ENCODE measurements around the gene CCDC88B.

- TF ChIP-seq CTCF (IDR thresholded peaks at IDR 0.05 in 2 of 3, conservative IDR thresholded peaks at IDR 0.05 in 1 of 3; ENCODE audit: borderline replicate concordance in 1 of 3, insufficient read depth in 1 of 3, low read depth in 2 of 3, low read length in 2 of 3) (no peak), EZH2 (IDR thresholded peaks at IDR 0.05) (no peak), POLR2AphosphoS5 (IDR thresholded peaks at IDR 0.05; ENCODE audit: low read depth, low read length) (no peak), JUND (IDR thresholded peaks at IDR 0.05) (no peak), ELF1 (IDR thresholded peaks at IDR 0.05; ENCODE audit: borderline replicate concordance, low read depth) (no peak), POLR2A (IDR thresholded peaks at IDR 0.05; ENCODE audit: borderline replicate concordance, extremely low read depth, insufficient read depth, insufficient read length) (no peak), EZH2phosphoT487 (IDR thresholded peaks at IDR 0.05; ENCODE audit: borderline replicate concordance) (no peak)
These were observed 48.9 kb downstream of the CCDC88B start for GRCh38 chr11:64388894-64389293.

Data from HCT116 (cell line).